Measurements from ENCODE around the gene PRSS33. TPM values are rescaled to one million over a fixed set of nuclear protein-coding genes. Genes with fewer than 3 reads are reported as not detected.

The PRSS33 gene
- polyA plus RNA-seq, 1 of the 3 experiments (the other 2 are of a cell fraction), result not detected

DNA sequence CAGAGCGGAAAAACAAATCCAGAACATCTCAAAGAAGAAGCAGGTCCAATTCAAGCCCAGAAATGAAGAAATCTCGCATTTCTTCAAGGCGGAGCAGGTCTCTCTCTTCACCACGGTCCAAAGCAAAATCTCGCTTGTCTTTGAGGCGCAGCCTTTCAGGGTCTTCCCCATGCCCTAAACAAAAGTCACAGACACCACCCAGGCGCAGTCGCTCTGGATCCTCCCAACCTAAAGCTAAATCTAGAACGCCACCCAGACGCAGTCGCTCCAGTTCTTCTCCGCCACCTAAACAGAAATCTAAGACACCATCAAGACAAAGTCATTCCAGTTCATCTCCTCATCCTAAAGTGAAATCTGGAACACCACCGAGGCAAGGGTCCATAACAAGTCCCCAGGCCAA is 24.6 kb downstream of the PRSS33 start (continued):
- TF ChIP-seq NFIC (IDR thresholded peaks at IDR 0.05; ENCODE audit: borderline replicate concordance) (no peak), FOSL2 (IDR thresholded peaks at IDR 0.05; ENCODE audit: borderline replicate concordance, low read depth) (no peak), POLR2AphosphoS5 (IDR thresholded peaks at IDR 0.05; ENCODE audit: low read depth, low read length) (no peak), ELF1 (IDR thresholded peaks at IDR 0.05) (no peak), TAF1 (IDR thresholded peaks at IDR 0.05; ENCODE audit: borderline replicate concordance, low read depth, low read length) (no peak), USF2 (IDR thresholded peaks at IDR 0.05; ENCODE audit: borderline replicate concordance, low read depth, low read length) (no peak), RXRA (IDR thresholded peaks at IDR 0.05; ENCODE audit: borderline replicate concordance, low read depth) (no peak)
- TF ChIP-seq, protein P1, sequence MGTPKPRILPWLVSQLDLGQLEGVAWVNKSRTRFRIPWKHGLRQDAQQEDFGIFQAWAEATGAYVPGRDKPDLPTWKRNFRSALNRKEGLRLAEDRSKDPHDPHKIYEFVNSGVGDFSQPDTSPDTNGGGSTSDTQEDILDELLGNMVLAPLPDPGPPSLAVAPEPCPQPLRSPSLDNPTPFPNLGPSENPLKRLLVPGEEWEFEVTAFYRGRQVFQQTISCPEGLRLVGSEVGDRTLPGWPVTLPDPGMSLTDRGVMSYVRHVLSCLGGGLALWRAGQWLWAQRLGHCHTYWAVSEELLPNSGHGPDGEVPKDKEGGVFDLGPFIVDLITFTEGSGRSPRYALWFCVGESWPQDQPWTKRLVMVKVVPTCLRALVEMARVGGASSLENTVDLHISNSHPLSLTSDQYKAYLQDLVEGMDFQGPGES (IDR thresholded peaks at IDR 0.05; ENCODE audit: low read depth, low read length), result no peak

GRCh38 chr16:2761886-2762583 is 25.3 kb downstream of the PRSS33 start:
- no peaks in the 10 kb centered on the region for H3K9me3 ChIP-seq
- DNase-seq, result no peak
- H4K20me1 ChIP-seq (ENCODE audit: insufficient read depth), result peaks cover 84% of the 10 kb centered on the region
- H3K79me2 ChIP-seq (ENCODE audit: insufficient read depth), result peaks cover 99% of the 10 kb centered on the region
- TF ChIP-seq NRF1 (IDR thresholded peaks at IDR 0.05; ENCODE audit: low read depth, low read length) (no peak), JUND (IDR thresholded peaks at IDR 0.05) (no peak), POLR2AphosphoS5 (IDR thresholded peaks at IDR 0.05; ENCODE audit: low read depth, low read length) (no peak)
- POLR2A ChIA-PET, result no interaction called here
- no peak overlapping the region for H3K9ac ChIP-seq
- no peaks in the 10 kb centered on the region for H3K27me3 ChIP-seq (ENCODE audit: insufficient read depth)
- WGBS (ENCODE audit: low lambda C conversion rate), result 96% methylated on average over 37 of the region's 42 CpGs
- no peak overlapping the region for H3K27ac ChIP-seq (ENCODE audit: low read depth in 2 of 2, low read length in 1 of 2)
- no peaks in the 10 kb centered on the region for H3K9me2 ChIP-seq
- H3K4me1 ChIP-seq (ENCODE audit: control insufficient read depth in 1 of 2, insufficient read depth in 2 of 2, low read depth in 1 of 2, low read length in 1 of 2), result no peaks in the 10 kb centered on the region
- no peak overlapping the region for H2AFZ ChIP-seq (ENCODE audit: low read depth)
- H3K4me2 ChIP-seq, result no peak overlapping the region
- CTCF ChIA-PET, result interaction anchor here (0.7 to 1.6 kb wide), 2 partner anchors 10 to 13 kb away, joined by 3 to 4 read pairs; no protein-coding TSS in a partner anchor
- peaks cover 88 to 99% of the 10 kb centered on the region in 2 experiments for H3K36me3 ChIP-seq (replicated peaks in 1 of 2; ENCODE audit: control insufficient read depth in 1 of 2, insufficient read depth in 2 of 2, low read length in 1 of 2)
- peaks cover 16% of the 10 kb centered on the region for H3F3A ChIP-seq (replicated peaks; ENCODE audit: insufficient read depth)
- no peak overlapping the region; a peak in 1 of 4 replicates for H3K4me3 ChIP-seq (ENCODE audit: low read depth in 2 of 2, low read length in 1 of 2)

DNA sequence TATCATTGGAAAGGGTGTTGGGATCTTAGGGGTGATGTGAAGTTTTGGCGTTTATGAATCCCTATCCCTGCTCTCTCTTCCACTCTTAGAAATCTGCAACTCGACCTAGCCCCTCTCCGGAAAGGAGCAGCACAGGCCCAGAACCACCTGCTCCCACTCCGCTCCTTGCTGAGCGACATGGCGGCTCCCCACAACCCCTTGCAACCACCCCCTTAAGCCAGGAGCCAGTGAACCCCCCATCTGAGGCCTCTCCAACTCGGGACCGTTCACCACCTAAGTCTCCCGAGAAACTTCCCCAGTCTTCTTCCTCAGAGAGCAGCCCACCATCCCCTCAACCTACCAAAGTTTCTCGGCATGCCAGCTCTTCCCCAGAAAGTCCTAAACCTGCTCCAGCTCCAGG is 25.9 kb downstream of the PRSS33 start:
- Histone ChIP-seq H3K9ac (no peak overlapping the region), H3K27me3 (ENCODE audit: insufficient read depth) (no peaks in the 10 kb centered on the region), H3K4me3 (ENCODE audit: low read depth in 2 of 2, low read length in 1 of 2) (no peak overlapping the region; a peak in 1 of 4 replicates), H3K4me1 (ENCODE audit: control insufficient read depth in 1 of 2, insufficient read depth in 2 of 2, low read depth in 1 of 2, low read length in 1 of 2) (no peaks in the 10 kb centered on the region), H3K27ac (ENCODE audit: low read depth in 2 of 2, low read length in 1 of 2) (no peak overlapping the region), H2AFZ (ENCODE audit: low read depth) (no peak overlapping the region), H3F3A (replicated peaks; ENCODE audit: insufficient read depth) (peaks cover 16% of the 10 kb centered on the region), H3K36me3 (replicated peaks in 1 of 2; ENCODE audit: control insufficient read depth in 1 of 2, insufficient read depth in 2 of 2, low read length in 1 of 2) (peaks cover 92 to 99% of the 10 kb centered on the region in 2 experiments), H3K9me3 (no peaks in the 10 kb centered on the region), H3K4me2 (no peak overlapping the region), H4K20me1 (ENCODE audit: insufficient read depth) (peaks cover 84% of the 10 kb centered on the region), H3K79me2 (ENCODE audit: insufficient read depth) (peaks cover 99% of the 10 kb centered on the region), H3K9me2 (no peaks in the 10 kb centered on the region)
- ChIA-PET CTCF (no interaction called here), POLR2A (no interaction called here)
- DNase-seq, result no peak
- WGBS (ENCODE audit: low lambda C conversion rate), result 98% methylated on average over 10 of the region's 10 CpGs
- TF ChIP-seq TAF1 (IDR thresholded peaks at IDR 0.05; ENCODE audit: borderline replicate concordance, low read depth, low read length) (no peak), RAD21 (IDR thresholded peaks at IDR 0.05; ENCODE audit: low read length) (no peak), GATA2 (CRISPR knock-in tag; IDR thresholded peaks at IDR 0.05) (no peak), CHD2 (IDR thresholded peaks at IDR 0.05; ENCODE audit: low read length, partially characterized antibody) (no peak), NFIC (IDR thresholded peaks at IDR 0.05; ENCODE audit: borderline replicate concordance) (no peak), RFX5 (IDR thresholded peaks at IDR 0.05; ENCODE audit: low read length) (no peak), USF2 (IDR thresholded peaks at IDR 0.05; ENCODE audit: borderline replicate concordance, low read depth, low read length) (no peak), FOSL2 (IDR thresholded peaks at IDR 0.05; ENCODE audit: borderline replicate concordance, low read depth) (no peak), RCOR1 (IDR thresholded peaks at IDR 0.05; ENCODE audit: low read length) (no peak), FOXJ3 (CRISPR knock-in tag; IDR thresholded peaks at IDR 0.05) (no peak), SMC3 (IDR thresholded peaks at IDR 0.05; ENCODE audit: low read depth, low read length) (no peak), TCF12 (IDR thresholded peaks at IDR 0.05) (no peak)
- TF ChIP-seq, protein P1 (IDR thresholded peaks at IDR 0.05; ENCODE audit: low read depth, low read length), result no peak

Data from SK-N-SH (cell line).